ENCODE results near the gene IL22.
A peak's percentile ranks its signal among the peaks of the same experiment; 100 is the strongest.
"Not testable (repeated sequence)": the region's sequence is repeated elsewhere in the genome, so short reads cannot be mapped to it uniquely, and the experiment has no call there.

The IL22 gene

GRCh38 chr12:68229956-68230355 is 23.4 kb downstream of the IL22 start:
- no peak for DNase-seq (ENCODE audit: low read depth, low spot score)

- no peak for DNase-seq (ENCODE audit: low read depth, low spot score)
These were observed 26.0 kb downstream of the IL22 start for GRCh38 chr12:68227356-68227755.

- no peak for DNase-seq (ENCODE audit: low read depth, low spot score)
These were observed 27.6 kb downstream of the IL22 start, which contains the start of gene IL26 for GRCh38 chr12:68225576-68226476. Gene IL26, minus strand, starts transcription at chr12:68225810. Its CDS starts 54 bp downstream, at chr12:68225756.

- DNase-seq (ENCODE audit: low read depth, low spot score), result no peak
These were observed 28.7 kb downstream of the IL22 start for GRCh38 chr12:68224613-68225285.

GRCh38 chr12:68223067-68223747 is 30.2 kb downstream of the IL22 start:
- DNase-seq (ENCODE audit: low read depth, low spot score), result peak; percentile 65

- no peak for DNase-seq (ENCODE audit: low read depth, low spot score)
These were observed 31.1 kb downstream of the IL22 start for GRCh38 chr12:68222326-68222725.

GRCh38 chr12:68221497-68221896 is 31.9 kb downstream of the IL22 start:
- no peak for DNase-seq (ENCODE audit: low read depth, low spot score)

GRCh38 chr12:68210875-68211274 is 42.5 kb downstream of the IL22 start:
- DNase-seq (ENCODE audit: low read depth, low spot score), result no peak

- not testable (repeated sequence) for DNase-seq (ENCODE audit: low read depth, low spot score)
These were observed 44.2 kb downstream of the IL22 start for GRCh38 chr12:68209048-68209728.

GRCh38 chr12:68207276-68207675 is 46.1 kb downstream of the IL22 start:
- no peak for DNase-seq (ENCODE audit: low read depth, low spot score)

GRCh38 chr12:68206446-68206845 is 47.0 kb downstream of the IL22 start:
- no peak for DNase-seq (ENCODE audit: low read depth, low spot score)

GRCh38 chr12:68203460-68203875 is 49.9 kb downstream of the IL22 start:
- no peak for DNase-seq (ENCODE audit: low read depth, low spot score)

GRCh38 chr12:68200854-68201253 is 52.5 kb downstream of the IL22 start:
- DNase-seq (ENCODE audit: low read depth, low spot score), result no peak

GRCh38 chr12:68199127-68199526 is 54.3 kb downstream of the IL22 start:
- DNase-seq (ENCODE audit: low read depth, low spot score), result no peak

GRCh38 chr12:68198507-68199086 is 54.8 kb downstream of the IL22 start:
- DNase-seq (ENCODE audit: low read depth, low spot score), result no peak
